ENCODE results near the gene APRT.
"Not testable (repeated sequence)": the region's sequence is repeated elsewhere in the genome, so short reads cannot be mapped to it uniquely, and the experiment has no call there.

Gene APRT

GRCh38 chr16:88841521-88842307 is 30.0 kb upstream of the APRT start:
- DNase-seq: no peak

GRCh38 chr16:88840600-88841215 is 29.0 kb upstream of the APRT start:
- DNase-seq: no peak

GRCh38 chr16:88839745-88840599 is 28.2 kb upstream of the APRT start:
- peak; percentile 17 for DNase-seq

GRCh38 chr16:88839026-88839529 is 27.4 kb upstream of the APRT start:
- DNase-seq: peak; percentile 20

- no peak for DNase-seq
Measured at GRCh38 chr16:88838566-88838965, 26.8 kb upstream of the APRT start.

- no peak for DNase-seq
Measured at GRCh38 chr16:88837806-88838205, 26.1 kb upstream of the APRT start.

- DNase-seq: no peak
Measured at GRCh38 chr16:88836791-88837190, 25.1 kb upstream of the APRT start.

GRCh38 chr16:88835818-88836217 is 24.1 kb upstream of the APRT start:
- no peak for DNase-seq

- no peak for DNase-seq
Measured at GRCh38 chr16:88835383-88835782, 23.7 kb upstream of the APRT start.

GRCh38 chr16:88834670-88835069 is 22.9 kb upstream of the APRT start:
- no peak for DNase-seq

GRCh38 chr16:88833086-88833485 is 21.4 kb upstream of the APRT start:
- no peak for DNase-seq

- DNase-seq: no peak
Measured at GRCh38 chr16:88831838-88832237, 20.1 kb upstream of the APRT start.

- no peak for DNase-seq
Measured at GRCh38 chr16:88830783-88831182, 19.1 kb upstream of the APRT start.

GRCh38 chr16:88830258-88830657 is 18.5 kb upstream of the APRT start:
- DNase-seq: no peak

- no peak for DNase-seq
Measured at GRCh38 chr16:88828711-88829110, 17.0 kb upstream of the APRT start.

- no peak for DNase-seq
Measured at GRCh38 chr16:88827727-88828126, 16.0 kb upstream of the APRT start.

GRCh38 chr16:88826070-88826840 is 14.5 kb upstream of the APRT start:
- DNase-seq: no peak

GRCh38 chr16:88825146-88825545 is 13.4 kb upstream of the APRT start:
- DNase-seq: no peak

GRCh38 chr16:88824256-88825077 is 12.7 kb upstream of the APRT start:
- no peak for DNase-seq

GRCh38 chr16:88823646-88824045 is 11.9 kb upstream of the APRT start:
- not testable (repeated sequence) for DNase-seq

- no peak for DNase-seq
Measured at GRCh38 chr16:88822281-88823040, 10.7 kb upstream of the APRT start.
